ENCODE data around the gene RALGPS1. TPM values are rescaled to one million over a fixed set of nuclear protein-coding genes. Genes with fewer than 3 reads are reported as not detected.

Gene RALGPS1
- polyA plus RNA-seq, 1 of the 3 experiments (the other 2 are of a cell fraction) = 3.9 TPM

- CTCF ChIA-PET = no interaction called here
These were observed 228.4 kb downstream of the RALGPS1 start for GRCh38 chr9:127142931-127143464.

GRCh38 chr9:127143920-127144465 lies 229.4 kb downstream of the RALGPS1 start:
- Histone ChIP-seq H2AFZ (ENCODE audit: low read depth) (no peak overlapping the region), H3K79me2 (ENCODE audit: insufficient read depth) (no peaks in the 10 kb centered on the region), H4K20me1 (ENCODE audit: insufficient read depth) (no peaks in the 10 kb centered on the region), H3F3A (replicated peaks; ENCODE audit: insufficient read depth) (no peaks in the 10 kb centered on the region), H3K9me3 (no peaks in the 10 kb centered on the region), H3K9me2 (no peaks in the 10 kb centered on the region), H3K4me2 (no peak overlapping the region), H3K9ac (no peak overlapping the region), H3K4me3 (ENCODE audit: low read depth in 2 of 2, low read length in 1 of 2) (no peak overlapping the region), H3K27ac (ENCODE audit: low read depth in 2 of 2, low read length in 1 of 2) (no peak overlapping the region), H3K27me3 (ENCODE audit: insufficient read depth) (no peaks in the 10 kb centered on the region), H3K4me1 (ENCODE audit: control insufficient read depth in 1 of 2, insufficient read depth in 2 of 2, low read depth in 1 of 2, low read length in 1 of 2) (no peaks in the 10 kb centered on the region; a peak in 1 of 4 replicates), H3K36me3 (replicated peaks in 1 of 2; ENCODE audit: control insufficient read depth in 1 of 2, insufficient read depth in 2 of 2, low read length in 1 of 2) (no peaks in the 10 kb centered on the region)
- TF ChIP-seq RAD21 (IDR thresholded peaks at IDR 0.05; ENCODE audit: low read length) (no peak), GABPA (IDR thresholded peaks at IDR 0.05; ENCODE audit: low read depth) (no peak), ELF1 (IDR thresholded peaks at IDR 0.05) (no peak), NFIC (IDR thresholded peaks at IDR 0.05; ENCODE audit: borderline replicate concordance) (no peak), TAF1 (IDR thresholded peaks at IDR 0.05; ENCODE audit: borderline replicate concordance, low read depth, low read length) (no peak), EZH2phosphoT487 (IDR thresholded peaks at IDR 0.05; ENCODE audit: borderline replicate concordance, low read depth) (no peak), FOSL2 (IDR thresholded peaks at IDR 0.05; ENCODE audit: borderline replicate concordance, low read depth) (no peak), FOXJ3 (CRISPR knock-in tag; IDR thresholded peaks at IDR 0.05) (no peak), USF2 (IDR thresholded peaks at IDR 0.05; ENCODE audit: borderline replicate concordance, low read depth, low read length) (no peak), MAX (IDR thresholded peaks at IDR 0.05; ENCODE audit: low read depth) (no peak)
- DNase-seq = no peak
- CTCF ChIA-PET = interaction anchor here (0.8 kb wide), 1 partner anchor 161 kb away, joined by 3 read pairs; no protein-coding TSS in a partner anchor
- POLR2A ChIA-PET = no interaction called here
- 94% methylated on average over 7 of the region's 8 CpGs for WGBS (ENCODE audit: low lambda C conversion rate)

More at GRCh38 chr9:127142931-127143464, 228.4 kb downstream of the RALGPS1 start:
- Histone ChIP-seq H3K9me3 (no peaks in the 10 kb centered on the region), H3K36me3 (replicated peaks in 1 of 2; ENCODE audit: control insufficient read depth in 1 of 2, insufficient read depth in 2 of 2, low read length in 1 of 2) (no peaks in the 10 kb centered on the region), H3K4me3 (ENCODE audit: low read depth in 2 of 2, low read length in 1 of 2) (no peak overlapping the region), H3K9ac (no peak overlapping the region), H3K79me2 (ENCODE audit: insufficient read depth) (no peaks in the 10 kb centered on the region), H3K4me2 (no peak overlapping the region), H3K27me3 (ENCODE audit: insufficient read depth) (no peaks in the 10 kb centered on the region), H3K27ac (ENCODE audit: low read depth in 2 of 2, low read length in 1 of 2) (no peak overlapping the region), H3K4me1 (ENCODE audit: control insufficient read depth in 1 of 2, insufficient read depth in 2 of 2, low read depth in 1 of 2, low read length in 1 of 2) (no peaks in the 10 kb centered on the region; a peak in 1 of 4 replicates), H2AFZ (ENCODE audit: low read depth) (no peak overlapping the region), H3K9me2 (no peaks in the 10 kb centered on the region), H3F3A (replicated peaks; ENCODE audit: insufficient read depth) (no peaks in the 10 kb centered on the region), H4K20me1 (ENCODE audit: insufficient read depth) (no peaks in the 10 kb centered on the region)
- POLR2A ChIA-PET = no interaction called here
- no peak for DNase-seq
- 73% methylated on average over 2 of the region's 2 CpGs for WGBS (ENCODE audit: low lambda C conversion rate)
- TF ChIP-seq MAX (IDR thresholded peaks at IDR 0.05; ENCODE audit: low read depth) (no peak), JUND (IDR thresholded peaks at IDR 0.05) (no peak), GABPA (IDR thresholded peaks at IDR 0.05; ENCODE audit: low read depth) (no peak), RXRA (IDR thresholded peaks at IDR 0.05; ENCODE audit: borderline replicate concordance, low read depth) (no peak), GATA2 (CRISPR knock-in tag; IDR thresholded peaks at IDR 0.05) (no peak), MXI1 (IDR thresholded peaks at IDR 0.05; ENCODE audit: low read depth, low read length) (no peak), SIN3A (IDR thresholded peaks at IDR 0.05; ENCODE audit: borderline replicate concordance, low read depth, low read length) (no peak), TCF12 (IDR thresholded peaks at IDR 0.05) (no peak), EP300 (IDR thresholded peaks at IDR 0.05; ENCODE audit: borderline replicate concordance in 1 of 2, low read depth in 1 of 2, low read length in 1 of 2) (no peak), FOSL2 (IDR thresholded peaks at IDR 0.05; ENCODE audit: borderline replicate concordance, low read depth) (no peak), RFX5 (IDR thresholded peaks at IDR 0.05; ENCODE audit: low read length) (no peak), NFIC (IDR thresholded peaks at IDR 0.05; ENCODE audit: borderline replicate concordance) (no peak), EZH2phosphoT487 (IDR thresholded peaks at IDR 0.05; ENCODE audit: borderline replicate concordance, low read depth) (no peak), MEF2A (IDR thresholded peaks at IDR 0.05; ENCODE audit: borderline replicate concordance, low read depth) (no peak), TEAD4 (IDR thresholded peaks at IDR 0.05; ENCODE audit: borderline replicate concordance, insufficient read depth) (no peak), ZBTB33 (IDR thresholded peaks at IDR 0.05; ENCODE audit: borderline replicate concordance, low read depth) (no peak), SMC3 (IDR thresholded peaks at IDR 0.05; ENCODE audit: low read depth, low read length) (no peak)
